ENCODE data around the gene RAD50. TPM values are rescaled to one million over a fixed set of nuclear protein-coding genes. Genes with fewer than 3 reads are reported as not detected.

RAD50 gene
- total and polyA plus RNA-seq, 2 donors (not counting 1 experiment from before 2014, with no cell fraction given), result 21.5 to 35.7 TPM

DNA sequence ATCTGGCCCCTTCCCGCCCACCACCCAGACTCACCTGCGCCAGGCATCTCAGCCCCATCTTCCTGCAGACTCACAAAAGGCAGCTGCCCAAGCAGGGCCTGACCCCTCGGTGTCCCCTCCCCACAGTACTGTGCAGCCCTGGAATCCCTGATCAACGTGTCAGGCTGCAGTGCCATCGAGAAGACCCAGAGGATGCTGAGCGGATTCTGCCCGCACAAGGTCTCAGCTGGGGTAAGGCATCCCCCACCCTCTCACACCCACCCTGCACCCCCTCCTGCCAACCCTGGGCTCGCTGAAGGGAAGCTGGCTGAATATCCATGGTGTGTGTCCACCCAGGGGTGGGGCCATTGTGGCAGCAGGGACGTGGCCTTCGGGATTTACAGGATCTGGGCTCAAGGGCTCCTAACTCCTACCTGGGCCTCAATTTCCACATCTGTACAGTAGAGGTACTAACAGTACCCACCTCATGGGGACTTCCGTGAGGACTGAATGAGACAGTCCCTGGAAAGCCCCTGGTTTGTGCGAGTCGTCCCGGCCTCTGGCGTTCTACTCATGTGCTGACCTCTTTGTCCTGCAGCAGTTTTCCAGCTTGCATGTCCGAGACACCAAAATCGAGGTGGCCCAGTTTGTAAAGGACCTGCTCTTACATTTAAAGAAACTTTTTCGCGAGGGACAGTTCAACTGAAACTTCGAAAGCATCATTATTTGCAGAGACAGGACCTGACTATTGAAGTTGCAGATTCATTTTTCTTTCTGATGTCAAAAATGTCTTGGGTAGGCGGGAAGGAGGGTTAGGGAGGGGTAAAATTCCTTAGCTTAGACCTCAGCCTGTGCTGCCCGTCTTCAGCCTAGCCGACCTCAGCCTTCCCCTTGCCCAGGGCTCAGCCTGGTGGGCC is 103.1 kb downstream of the RAD50 start:
- Histone ChIP-seq H3K9me3 (ENCODE audit: control insufficient read depth, insufficient read depth, low read depth, low read length) (no peaks in the 10 kb centered on the region), H2AFZ (ENCODE audit: low read length) (no peak overlapping the region), H3K27ac (ENCODE audit: insufficient read depth, low read length) (no peak overlapping the region), H4K20me1 (ENCODE audit: control insufficient read depth, extremely low read depth, insufficient read depth, low read length) (no peaks in the 10 kb centered on the region), H3K4me2 (ENCODE audit: extremely low read depth, insufficient read depth, low read length) (no peak overlapping the region), H3K4me3 (replicated peaks in 1 of 4; ENCODE audit: control extremely low read depth in 1 of 4, insufficient read depth in 1 of 4, low read depth in 3 of 4, low read length in 4 of 4) (no peak overlapping the region), H3K27me3 (ENCODE audit: control insufficient read depth, insufficient read depth, low read length) (no peaks in the 10 kb centered on the region), H3K79me2 (ENCODE audit: control insufficient read depth, insufficient read depth, low read length) (no peaks in the 10 kb centered on the region), H3K36me3 (ENCODE audit: control insufficient read depth, insufficient read depth, low read length) (no peaks in the 10 kb centered on the region), H3K4me1 (ENCODE audit: control insufficient read depth, extremely low read depth, insufficient read depth, low read length) (peaks cover 2% of the 10 kb centered on the region), H3K9ac (ENCODE audit: insufficient read depth, low read length) (no peak overlapping the region)
- no peak for DNase-seq (ENCODE audit: low read depth in 2 of 2)
- TF ChIP-seq, protein P1, sequence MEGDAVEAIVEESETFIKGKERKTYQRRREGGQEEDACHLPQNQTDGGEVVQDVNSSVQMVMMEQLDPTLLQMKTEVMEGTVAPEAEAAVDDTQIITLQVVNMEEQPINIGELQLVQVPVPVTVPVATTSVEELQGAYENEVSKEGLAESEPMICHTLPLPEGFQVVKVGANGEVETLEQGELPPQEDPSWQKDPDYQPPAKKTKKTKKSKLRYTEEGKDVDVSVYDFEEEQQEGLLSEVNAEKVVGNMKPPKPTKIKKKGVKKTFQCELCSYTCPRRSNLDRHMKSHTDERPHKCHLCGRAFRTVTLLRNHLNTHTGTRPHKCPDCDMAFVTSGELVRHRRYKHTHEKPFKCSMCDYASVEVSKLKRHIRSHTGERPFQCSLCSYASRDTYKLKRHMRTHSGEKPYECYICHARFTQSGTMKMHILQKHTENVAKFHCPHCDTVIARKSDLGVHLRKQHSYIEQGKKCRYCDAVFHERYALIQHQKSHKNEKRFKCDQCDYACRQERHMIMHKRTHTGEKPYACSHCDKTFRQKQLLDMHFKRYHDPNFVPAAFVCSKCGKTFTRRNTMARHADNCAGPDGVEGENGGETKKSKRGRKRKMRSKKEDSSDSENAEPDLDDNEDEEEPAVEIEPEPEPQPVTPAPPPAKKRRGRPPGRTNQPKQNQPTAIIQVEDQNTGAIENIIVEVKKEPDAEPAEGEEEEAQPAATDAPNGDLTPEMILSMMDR (conservative IDR thresholded peaks at IDR 0.05 in 1 of 2, IDR thresholded peaks at IDR 0.05 in 1 of 2; ENCODE audit: low read depth in 1 of 2, low read length in 2 of 2), result no peak
- no peak for TF ChIP-seq EZH2 (IDR thresholded peaks at IDR 0.05; ENCODE audit: low read length, missing control alignments)

DNA sequence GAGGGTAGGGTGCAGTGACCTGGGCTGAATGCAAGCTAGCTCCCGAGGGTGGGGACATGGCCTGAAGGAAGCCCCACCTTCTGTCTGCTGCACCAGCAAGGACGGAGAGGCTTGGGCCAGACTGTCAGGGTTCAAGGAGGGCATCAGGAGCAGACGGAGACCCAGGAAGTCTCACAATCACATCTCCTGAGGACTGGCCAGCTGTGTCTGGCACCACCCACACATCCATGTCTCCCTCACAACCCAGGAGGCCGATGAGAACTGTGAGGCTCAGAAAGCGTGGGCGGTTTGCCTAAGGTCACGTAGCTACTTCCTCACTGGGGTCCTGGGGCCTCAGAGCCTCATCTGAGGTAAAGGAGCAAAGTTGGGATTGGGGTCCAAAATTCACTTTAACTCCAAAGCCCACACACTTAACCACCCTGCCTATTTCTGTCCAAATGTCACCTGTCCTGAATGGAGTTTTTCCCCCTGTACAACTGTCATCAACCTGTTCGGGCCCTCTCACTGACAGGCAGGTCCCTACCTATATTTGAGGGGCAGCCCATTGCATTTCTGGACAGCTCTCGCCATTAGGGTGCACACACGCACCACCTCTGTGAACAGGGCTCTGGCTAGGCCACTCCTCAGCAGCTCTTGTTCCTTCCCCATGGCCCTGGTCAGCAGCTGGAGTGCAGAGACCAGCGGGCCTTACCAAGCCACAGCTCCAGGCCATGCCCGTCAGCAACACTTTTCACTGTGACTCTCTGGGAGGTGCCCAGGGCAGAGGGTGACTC is 104.6 kb downstream of the RAD50 start:
- H3K79me2 ChIP-seq (ENCODE audit: control insufficient read depth, insufficient read depth, low read length), result no peaks in the 10 kb centered on the region
- H3K4me1 ChIP-seq (ENCODE audit: control insufficient read depth, extremely low read depth, insufficient read depth, low read length), result peaks cover 2% of the 10 kb centered on the region
- no peak overlapping the region for H3K4me3 ChIP-seq (replicated peaks in 1 of 4; ENCODE audit: control extremely low read depth in 1 of 4, insufficient read depth in 1 of 4, low read depth in 3 of 4, low read length in 4 of 4)
- no peak overlapping the region for H3K4me2 ChIP-seq (ENCODE audit: extremely low read depth, insufficient read depth, low read length)
- no peak for TF ChIP-seq EZH2 (IDR thresholded peaks at IDR 0.05; ENCODE audit: low read length, missing control alignments)
- TF ChIP-seq, protein P1 (conservative IDR thresholded peaks at IDR 0.05 in 1 of 2, IDR thresholded peaks at IDR 0.05 in 1 of 2; ENCODE audit: low read depth in 1 of 2, low read length in 2 of 2), result no peak
- no peak overlapping the region for H2AFZ ChIP-seq (ENCODE audit: low read length)
- no peak overlapping the region for H3K27ac ChIP-seq (ENCODE audit: insufficient read depth, low read length)
- no peaks in the 10 kb centered on the region for H3K9me3 ChIP-seq (ENCODE audit: control insufficient read depth, insufficient read depth, low read depth, low read length)
- H3K27me3 ChIP-seq (ENCODE audit: control insufficient read depth, insufficient read depth, low read length), result no peaks in the 10 kb centered on the region
- no peaks in the 10 kb centered on the region for H3K36me3 ChIP-seq (ENCODE audit: control insufficient read depth, insufficient read depth, low read length)
- DNase-seq (ENCODE audit: low read depth in 2 of 2), result no peak
- no peak overlapping the region for H3K9ac ChIP-seq (ENCODE audit: insufficient read depth, low read length)
- no peaks in the 10 kb centered on the region for H4K20me1 ChIP-seq (ENCODE audit: control insufficient read depth, extremely low read depth, insufficient read depth, low read length)

GRCh38 chr5:132662004-132662401 is 105.2 kb downstream of the RAD50 start:
- Histone ChIP-seq H3K9me3 (ENCODE audit: control insufficient read depth, insufficient read depth, low read depth, low read length) (no peaks in the 10 kb centered on the region), H3K4me2 (ENCODE audit: extremely low read depth, insufficient read depth, low read length) (no peak overlapping the region), H3K4me3 (replicated peaks in 1 of 4; ENCODE audit: control extremely low read depth in 1 of 4, insufficient read depth in 1 of 4, low read depth in 3 of 4, low read length in 4 of 4) (no peak overlapping the region), H3K36me3 (ENCODE audit: control insufficient read depth, insufficient read depth, low read length) (no peaks in the 10 kb centered on the region), H3K27me3 (ENCODE audit: control insufficient read depth, insufficient read depth, low read length) (no peaks in the 10 kb centered on the region), H3K27ac (ENCODE audit: insufficient read depth, low read length) (no peak overlapping the region), H3K79me2 (ENCODE audit: control insufficient read depth, insufficient read depth, low read length) (no peaks in the 10 kb centered on the region), H2AFZ (ENCODE audit: low read length) (no peak overlapping the region), H3K4me1 (ENCODE audit: control insufficient read depth, extremely low read depth, insufficient read depth, low read length) (peaks cover 2% of the 10 kb centered on the region), H4K20me1 (ENCODE audit: control insufficient read depth, extremely low read depth, insufficient read depth, low read length) (no peaks in the 10 kb centered on the region), H3K9ac (ENCODE audit: insufficient read depth, low read length) (no peak overlapping the region)
- DNase-seq (ENCODE audit: low read depth in 2 of 2), result no peak
- TF ChIP-seq, protein P1 (conservative IDR thresholded peaks at IDR 0.05 in 1 of 2, IDR thresholded peaks at IDR 0.05 in 1 of 2; ENCODE audit: low read depth in 1 of 2, low read length in 2 of 2), result no peak
- TF ChIP-seq EZH2 (IDR thresholded peaks at IDR 0.05; ENCODE audit: low read length, missing control alignments), result no peak

Data from fibroblast of lung (primary cell).